ENCODE data around the gene POSTN.
A peak's percentile ranks its signal among the peaks of the same experiment; 100 is the strongest.
"Not testable (repeated sequence)": the region's sequence is repeated elsewhere in the genome, so short reads cannot be mapped to it uniquely, and the experiment has no call there.

POSTN gene

DNA sequence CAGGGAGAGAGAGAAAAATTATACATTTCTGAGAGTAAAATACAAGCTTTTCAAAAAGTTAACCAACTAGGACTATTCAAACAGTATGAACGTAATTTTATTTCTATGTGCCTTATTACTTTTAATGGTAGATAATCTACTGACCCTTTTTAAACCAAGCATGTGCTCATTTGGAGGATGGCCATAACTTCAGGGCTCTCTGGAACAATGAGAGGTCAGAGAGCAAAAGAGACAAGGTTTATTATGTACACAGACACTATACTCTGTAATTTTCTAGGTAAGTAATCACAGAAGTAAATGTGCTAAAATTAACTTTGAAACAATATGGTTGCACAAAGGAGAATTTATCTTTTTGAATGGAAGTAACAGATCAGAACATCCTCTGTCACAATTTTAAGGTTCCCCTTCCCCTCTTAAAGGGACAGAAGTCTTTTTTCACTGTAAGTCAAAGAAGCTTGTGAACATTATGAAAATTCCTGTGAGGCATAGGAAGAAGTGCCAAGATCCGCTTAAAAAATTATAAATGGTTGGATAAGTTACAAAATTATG is 1.0 kb downstream of the POSTN start:
- TF ChIP-seq BACH2 (CRISPR knock-in tag; IDR thresholded peaks at IDR 0.05; ENCODE audit: borderline replicate concordance) (no peak), ZNF70 (CRISPR knock-in tag; IDR thresholded peaks at IDR 0.05) (no peak), ISL1 (CRISPR knock-in tag; IDR thresholded peaks at IDR 0.05) (no peak), PPARA (CRISPR knock-in tag; IDR thresholded peaks at IDR 0.05; ENCODE audit: borderline replicate concordance) (no peak), ZC3H10 (CRISPR knock-in tag; IDR thresholded peaks at IDR 0.05) (no peak), GLIS3 (CRISPR knock-in tag; IDR thresholded peaks at IDR 0.05) (no peak), ZNF8 (CRISPR knock-in tag; IDR thresholded peaks at IDR 0.05) (no peak), ZNF565 (CRISPR knock-in tag; conservative IDR thresholded peaks at IDR 0.05; ENCODE audit: low read depth) (no peak), ZFP30 (CRISPR knock-in tag; IDR thresholded peaks at IDR 0.05) (no peak), CSDC2 (CRISPR knock-in tag; IDR thresholded peaks at IDR 0.05) (no peak)
- TF ChIP-seq, protein P1, sequence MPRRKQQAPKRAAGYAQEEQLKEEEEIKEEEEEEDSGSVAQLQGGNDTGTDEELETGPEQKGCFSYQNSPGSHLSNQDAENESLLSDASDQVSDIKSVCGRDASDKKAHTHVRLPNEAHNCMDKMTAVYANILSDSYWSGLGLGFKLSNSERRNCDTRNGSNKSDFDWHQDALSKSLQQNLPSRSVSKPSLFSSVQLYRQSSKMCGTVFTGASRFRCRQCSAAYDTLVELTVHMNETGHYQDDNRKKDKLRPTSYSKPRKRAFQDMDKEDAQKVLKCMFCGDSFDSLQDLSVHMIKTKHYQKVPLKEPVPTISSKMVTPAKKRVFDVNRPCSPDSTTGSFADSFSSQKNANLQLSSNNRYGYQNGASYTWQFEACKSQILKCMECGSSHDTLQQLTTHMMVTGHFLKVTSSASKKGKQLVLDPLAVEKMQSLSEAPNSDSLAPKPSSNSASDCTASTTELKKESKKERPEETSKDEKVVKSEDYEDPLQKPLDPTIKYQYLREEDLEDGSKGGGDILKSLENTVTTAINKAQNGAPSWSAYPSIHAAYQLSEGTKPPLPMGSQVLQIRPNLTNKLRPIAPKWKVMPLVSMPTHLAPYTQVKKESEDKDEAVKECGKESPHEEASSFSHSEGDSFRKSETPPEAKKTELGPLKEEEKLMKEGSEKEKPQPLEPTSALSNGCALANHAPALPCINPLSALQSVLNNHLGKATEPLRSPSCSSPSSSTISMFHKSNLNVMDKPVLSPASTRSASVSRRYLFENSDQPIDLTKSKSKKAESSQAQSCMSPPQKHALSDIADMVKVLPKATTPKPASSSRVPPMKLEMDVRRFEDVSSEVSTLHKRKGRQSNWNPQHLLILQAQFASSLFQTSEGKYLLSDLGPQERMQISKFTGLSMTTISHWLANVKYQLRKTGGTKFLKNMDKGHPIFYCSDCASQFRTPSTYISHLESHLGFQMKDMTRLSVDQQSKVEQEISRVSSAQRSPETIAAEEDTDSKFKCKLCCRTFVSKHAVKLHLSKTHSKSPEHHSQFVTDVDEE (CRISPR knock-in tag; IDR thresholded peaks at IDR 0.05) = no peak
- TF ChIP-seq, protein P2, sequence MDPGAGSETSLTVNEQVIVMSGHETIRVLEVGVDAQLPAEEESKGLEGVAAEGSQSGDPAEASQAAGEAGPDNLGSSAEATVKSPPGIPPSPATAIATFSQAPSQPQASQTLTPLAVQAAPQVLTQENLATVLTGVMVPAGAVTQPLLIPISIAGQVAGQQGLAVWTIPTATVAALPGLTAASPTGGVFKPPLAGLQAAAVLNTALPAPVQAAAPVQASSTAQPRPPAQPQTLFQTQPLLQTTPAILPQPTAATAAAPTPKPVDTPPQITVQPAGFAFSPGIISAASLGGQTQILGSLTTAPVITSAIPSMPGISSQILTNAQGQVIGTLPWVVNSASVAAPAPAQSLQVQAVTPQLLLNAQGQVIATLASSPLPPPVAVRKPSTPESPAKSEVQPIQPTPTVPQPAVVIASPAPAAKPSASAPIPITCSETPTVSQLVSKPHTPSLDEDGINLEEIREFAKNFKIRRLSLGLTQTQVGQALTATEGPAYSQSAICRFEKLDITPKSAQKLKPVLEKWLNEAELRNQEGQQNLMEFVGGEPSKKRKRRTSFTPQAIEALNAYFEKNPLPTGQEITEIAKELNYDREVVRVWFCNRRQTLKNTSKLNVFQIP (CRISPR knock-in tag; IDR thresholded peaks at IDR 0.05; ENCODE audit: borderline replicate concordance, low read depth) = no peak
- TF ChIP-seq, protein P3, sequence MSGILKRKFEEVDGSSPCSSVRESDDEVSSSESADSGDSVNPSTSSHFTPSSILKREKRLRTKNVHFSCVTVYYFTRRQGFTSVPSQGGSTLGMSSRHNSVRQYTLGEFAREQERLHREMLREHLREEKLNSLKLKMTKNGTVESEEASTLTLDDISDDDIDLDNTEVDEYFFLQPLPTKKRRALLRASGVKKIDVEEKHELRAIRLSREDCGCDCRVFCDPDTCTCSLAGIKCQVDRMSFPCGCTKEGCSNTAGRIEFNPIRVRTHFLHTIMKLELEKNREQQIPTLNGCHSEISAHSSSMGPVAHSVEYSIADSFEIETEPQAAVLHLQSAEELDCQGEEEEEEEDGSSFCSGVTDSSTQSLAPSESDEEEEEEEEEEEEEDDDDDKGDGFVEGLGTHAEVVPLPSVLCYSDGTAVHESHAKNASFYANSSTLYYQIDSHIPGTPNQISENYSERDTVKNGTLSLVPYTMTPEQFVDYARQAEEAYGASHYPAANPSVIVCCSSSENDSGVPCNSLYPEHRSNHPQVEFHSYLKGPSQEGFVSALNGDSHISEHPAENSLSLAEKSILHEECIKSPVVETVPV (CRISPR knock-in tag; IDR thresholded peaks at IDR 0.05) = no peak
- peak; percentile 23; the same call in 1 of the 3 replicates for ATAC-seq

- TF ChIP-seq ZNF565 (CRISPR knock-in tag; conservative IDR thresholded peaks at IDR 0.05; ENCODE audit: low read depth) = no peak
- 0 out of 3 replicates have a peak, but pooled peaks have one; percentile 12 for ATAC-seq
Observed at GRCh38 chr13:37596805-37597204, 1.8 kb downstream of the POSTN start.

- TF ChIP-seq ZC3H10 (CRISPR knock-in tag; IDR thresholded peaks at IDR 0.05) = no peak
- TF ChIP-seq, protein P1 (CRISPR knock-in tag; IDR thresholded peaks at IDR 0.05) = no peak
- TF ChIP-seq ZNF8 (CRISPR knock-in tag; IDR thresholded peaks at IDR 0.05) = no peak
- no peak for TF ChIP-seq ISL1 (CRISPR knock-in tag; IDR thresholded peaks at IDR 0.05)
- no peak for TF ChIP-seq ZFP30 (CRISPR knock-in tag; IDR thresholded peaks at IDR 0.05)
- TF ChIP-seq BACH2 (CRISPR knock-in tag; IDR thresholded peaks at IDR 0.05; ENCODE audit: borderline replicate concordance) = no peak
- no peak for TF ChIP-seq OSR1 (CRISPR knock-in tag; IDR thresholded peaks at IDR 0.05)
- peak; percentile 45 for ATAC-seq
Observed at GRCh38 chr13:37595162-37595561, 3.4 kb downstream of the POSTN start.

- no peak for TF ChIP-seq TCF4 (CRISPR knock-in tag; IDR thresholded peaks at IDR 0.05; ENCODE audit: borderline replicate concordance)
- no peak for TF ChIP-seq ZNF565 (CRISPR knock-in tag; conservative IDR thresholded peaks at IDR 0.05; ENCODE audit: low read depth)
- no peak for TF ChIP-seq CREB5 (CRISPR knock-in tag; IDR thresholded peaks at IDR 0.05; ENCODE audit: low read depth)
- no peak for ATAC-seq
Observed at GRCh38 chr13:37594550-37594949, 4.0 kb downstream of the POSTN start.

GRCh38 chr13:37589381-37589780 is 9.2 kb downstream of the POSTN start:
- not testable (repeated sequence) for ATAC-seq
